HG02759 (cell line): ENCODE measurements around the gene SDR42E2.
"Not testable (repeated sequence)": the region's sequence is repeated elsewhere in the genome, so short reads cannot be mapped to it uniquely, and the experiment has no call there.

Source experiments
- ATAC-seq: cut with Tn5 transposase; IDR thresholded peaks from one replicate; pipeline ENCODE4 v1.9.1; 2021; ENCODE audit warnings: mild to moderate bottlenecking, moderate library complexity; ENCODE audit not compliant: unreplicated experiment

Gene SDR42E2

GRCh38 chr16:22210285-22210684 lies 48.0 kb downstream of the SDR42E2 start:
- ATAC-seq: no peak

- no peak for ATAC-seq
Observed at GRCh38 chr16:22210854-22211253, 48.5 kb downstream of the SDR42E2 start.

DNA sequence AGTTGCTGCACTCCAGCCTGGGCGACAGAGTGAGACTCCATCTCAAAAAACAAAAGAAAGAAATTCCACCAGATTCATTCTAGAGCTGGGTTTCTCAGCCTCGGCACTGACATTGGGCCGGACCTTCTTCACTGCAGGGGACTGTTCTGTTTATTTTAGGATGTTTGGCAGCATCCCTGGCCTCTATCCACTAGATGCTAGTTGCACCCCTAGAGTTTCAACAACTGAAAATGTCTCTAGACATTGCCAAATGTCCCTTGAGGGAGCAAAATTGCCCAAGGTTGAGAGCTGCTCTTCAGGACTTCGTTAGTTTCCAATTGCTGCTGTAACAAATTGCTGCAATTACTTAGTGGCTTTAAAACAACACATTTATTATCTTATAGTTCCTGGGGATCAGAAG lies 50.9 kb downstream of the SDR42E2 start:
- no peak for ATAC-seq

- ATAC-seq: no peak
Observed at GRCh38 chr16:22213801-22214200, 51.5 kb downstream of the SDR42E2 start.

DNA sequence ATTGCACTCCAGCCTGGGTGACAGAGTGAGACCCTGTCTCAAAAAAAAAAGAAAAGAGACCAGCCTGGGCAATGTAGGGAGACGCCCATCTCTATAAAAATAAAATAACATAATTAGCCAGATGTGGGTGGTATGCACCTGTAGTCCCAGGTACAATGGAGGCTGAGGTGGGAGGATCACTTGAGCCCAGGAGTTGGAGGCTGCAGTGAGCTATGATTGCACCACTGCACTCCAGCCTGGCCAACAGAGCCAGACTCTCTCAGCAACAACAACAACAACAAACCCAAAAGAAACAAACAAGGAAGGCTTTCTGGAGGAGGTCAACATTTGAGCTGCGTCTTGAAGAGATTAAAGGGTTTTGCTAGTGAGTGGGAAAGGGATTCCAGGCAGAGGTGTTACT lies 52.1 kb downstream of the SDR42E2 start:
- ATAC-seq: no peak

- no peak for ATAC-seq
Observed at GRCh38 chr16:22214889-22215288, 52.6 kb downstream of the SDR42E2 start.

DNA sequence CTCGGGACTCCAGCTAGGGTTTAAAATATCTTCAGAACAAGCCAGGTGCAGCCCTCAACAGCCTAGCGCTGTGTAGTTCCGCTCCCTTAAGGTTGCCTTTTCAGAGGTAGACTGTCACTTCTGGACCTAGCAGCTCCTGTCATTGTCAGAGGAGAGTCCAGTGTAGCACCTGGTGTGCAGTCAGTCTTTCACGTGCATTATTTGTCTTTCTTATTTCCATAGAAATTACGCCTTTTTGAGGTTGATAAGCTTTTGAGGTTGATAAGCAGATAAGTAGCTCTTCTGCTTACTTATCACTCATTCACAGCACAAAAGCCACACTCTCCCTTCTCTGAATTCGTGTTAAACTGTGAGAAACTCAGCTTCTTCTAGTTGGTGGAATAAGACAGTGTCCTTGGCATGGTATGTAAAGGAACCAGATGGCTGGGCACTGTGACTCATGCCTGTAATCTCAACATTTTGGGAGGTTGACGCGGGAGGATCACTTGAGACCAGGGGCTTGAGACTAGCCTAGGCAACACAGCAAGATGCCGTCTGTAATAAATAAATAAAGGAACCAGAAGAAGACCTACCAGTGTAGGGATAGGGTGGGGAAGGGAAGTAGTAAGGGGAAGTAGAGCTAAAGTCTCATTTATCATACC lies 54.0 kb downstream of the SDR42E2 start:
- ATAC-seq: no peak

GRCh38 chr16:22216832-22217225 lies 54.5 kb downstream of the SDR42E2 start:
- ATAC-seq: not testable (repeated sequence)

DNA sequence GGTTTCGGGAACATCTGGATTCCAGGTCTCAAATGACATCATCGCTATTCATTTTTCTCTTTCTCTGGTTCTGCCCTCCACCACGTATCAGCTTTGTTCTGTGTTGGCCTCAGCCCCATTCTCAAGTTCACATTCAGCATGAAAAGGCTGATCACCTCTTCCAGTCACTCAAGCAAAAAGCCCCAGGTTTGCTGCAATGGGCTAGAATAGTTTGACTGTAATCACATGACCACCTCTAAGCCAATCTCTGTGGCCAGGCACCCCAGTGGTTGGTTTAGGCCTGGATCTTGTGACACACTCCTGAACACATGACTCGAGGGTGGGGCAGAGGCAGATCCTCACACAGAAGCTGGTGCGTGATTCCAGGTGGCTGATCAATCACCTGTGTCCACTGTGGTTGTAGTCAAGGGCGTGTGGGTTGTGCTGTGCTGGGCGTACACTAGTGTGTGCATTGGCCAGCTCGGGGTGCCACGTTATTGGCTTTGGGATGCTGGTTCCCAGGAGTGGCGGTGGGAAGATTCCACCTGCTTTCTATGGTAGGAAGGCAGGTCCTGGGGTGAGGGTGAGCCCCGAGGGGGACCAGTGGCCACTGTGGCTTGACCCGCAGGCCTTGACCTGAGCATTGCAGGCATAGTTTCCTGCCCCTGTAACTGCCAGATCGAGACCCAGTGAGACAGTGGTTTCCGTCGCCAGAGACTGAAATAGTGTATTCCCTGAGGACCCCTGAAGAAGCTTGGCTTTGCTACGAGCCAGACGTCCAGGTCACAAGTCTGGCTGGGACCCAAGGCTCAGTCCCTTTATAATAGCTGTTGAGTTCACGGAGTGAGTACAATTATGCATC lies 55.8 kb downstream of the SDR42E2 start:
- ATAC-seq: peak; percentile 90

DNA sequence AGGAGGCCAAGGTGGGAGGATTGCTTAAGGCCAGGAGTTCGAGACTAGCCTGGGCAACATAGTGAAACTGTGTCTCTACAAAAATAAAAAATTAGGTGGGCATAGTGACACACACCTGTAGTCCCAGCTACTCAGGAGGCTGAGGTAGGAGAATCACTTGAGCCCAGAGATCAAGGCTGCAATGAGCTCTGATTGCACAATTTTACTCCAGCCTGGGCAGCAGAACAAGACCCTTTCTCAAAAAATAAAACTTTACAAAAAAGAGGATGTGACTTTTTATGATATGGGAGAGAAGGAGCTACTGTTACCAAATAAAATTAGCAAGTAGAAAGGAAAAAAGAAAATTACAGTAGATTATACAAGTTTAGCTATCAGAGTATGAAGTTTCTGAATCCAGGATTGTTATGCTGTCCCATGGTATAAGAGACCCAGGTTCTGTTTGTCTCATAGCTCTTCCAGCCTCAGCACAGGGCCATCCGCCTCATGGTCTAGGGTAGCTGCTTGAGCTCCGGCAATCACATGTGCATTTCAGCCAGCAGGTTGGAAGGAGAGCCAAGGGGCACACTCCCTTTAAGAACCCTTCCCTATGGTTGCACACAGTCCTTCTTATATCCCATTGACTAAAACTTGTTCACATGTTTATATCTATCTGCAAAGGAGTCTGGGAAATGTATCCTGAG lies 57.2 kb downstream of the SDR42E2 start:
- ATAC-seq: no peak

DNA sequence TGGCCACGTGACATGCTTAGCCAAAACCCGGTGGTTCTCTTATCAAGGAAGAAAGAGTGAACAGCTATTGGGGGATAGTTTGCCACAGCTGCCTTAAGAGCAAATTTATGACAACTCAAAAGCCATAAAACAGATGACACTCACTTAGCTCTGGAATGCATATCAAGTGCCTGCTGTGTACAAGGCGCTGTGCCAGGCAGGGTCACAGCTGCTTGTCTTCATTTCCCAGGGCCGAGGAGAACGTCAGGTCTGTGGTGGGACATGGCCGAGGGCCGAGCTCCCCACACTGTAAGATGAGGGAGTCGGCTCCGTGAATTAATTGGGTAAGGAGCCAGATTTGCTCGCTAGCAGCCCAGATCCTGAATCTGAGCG lies 57.7 kb downstream of the SDR42E2 start:
- no peak for ATAC-seq

DNA sequence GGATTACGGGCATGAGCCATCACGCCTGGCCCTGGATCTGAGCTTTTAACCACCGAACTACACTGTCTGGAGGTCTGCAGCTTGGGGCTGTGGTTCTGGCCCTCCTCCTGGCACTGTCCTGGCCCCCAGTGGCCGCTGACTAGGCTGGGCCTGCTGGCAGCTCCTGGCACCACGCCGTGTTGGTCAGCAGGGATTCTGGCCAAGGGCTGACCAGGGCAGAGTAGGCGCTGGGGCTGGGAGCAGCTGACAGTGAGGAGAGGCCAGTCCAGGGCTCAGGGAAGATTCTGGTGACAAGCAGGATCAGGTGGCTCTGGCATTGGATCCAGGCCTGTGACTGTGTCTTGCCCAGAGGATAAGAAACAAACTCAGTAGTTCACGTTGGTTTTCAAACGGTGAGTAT lies 58.4 kb downstream of the SDR42E2 start:
- ATAC-seq: no peak

- no peak for ATAC-seq
Observed at GRCh38 chr16:22222006-22222405, 59.7 kb downstream of the SDR42E2 start.

- no peak for ATAC-seq
Observed at GRCh38 chr16:22222998-22223397, 60.7 kb downstream of the SDR42E2 start.

- ATAC-seq: no peak
Observed at GRCh38 chr16:22225060-22225459, 62.8 kb downstream of the SDR42E2 start.

- ATAC-seq: no peak
Observed at GRCh38 chr16:22229889-22230288, 67.6 kb downstream of the SDR42E2 start.

GRCh38 chr16:22232277-22233036 lies 70.2 kb downstream of the SDR42E2 start:
- no peak for ATAC-seq

GRCh38 chr16:22233037-22233372 lies 70.7 kb downstream of the SDR42E2 start:
- ATAC-seq: no peak

DNA sequence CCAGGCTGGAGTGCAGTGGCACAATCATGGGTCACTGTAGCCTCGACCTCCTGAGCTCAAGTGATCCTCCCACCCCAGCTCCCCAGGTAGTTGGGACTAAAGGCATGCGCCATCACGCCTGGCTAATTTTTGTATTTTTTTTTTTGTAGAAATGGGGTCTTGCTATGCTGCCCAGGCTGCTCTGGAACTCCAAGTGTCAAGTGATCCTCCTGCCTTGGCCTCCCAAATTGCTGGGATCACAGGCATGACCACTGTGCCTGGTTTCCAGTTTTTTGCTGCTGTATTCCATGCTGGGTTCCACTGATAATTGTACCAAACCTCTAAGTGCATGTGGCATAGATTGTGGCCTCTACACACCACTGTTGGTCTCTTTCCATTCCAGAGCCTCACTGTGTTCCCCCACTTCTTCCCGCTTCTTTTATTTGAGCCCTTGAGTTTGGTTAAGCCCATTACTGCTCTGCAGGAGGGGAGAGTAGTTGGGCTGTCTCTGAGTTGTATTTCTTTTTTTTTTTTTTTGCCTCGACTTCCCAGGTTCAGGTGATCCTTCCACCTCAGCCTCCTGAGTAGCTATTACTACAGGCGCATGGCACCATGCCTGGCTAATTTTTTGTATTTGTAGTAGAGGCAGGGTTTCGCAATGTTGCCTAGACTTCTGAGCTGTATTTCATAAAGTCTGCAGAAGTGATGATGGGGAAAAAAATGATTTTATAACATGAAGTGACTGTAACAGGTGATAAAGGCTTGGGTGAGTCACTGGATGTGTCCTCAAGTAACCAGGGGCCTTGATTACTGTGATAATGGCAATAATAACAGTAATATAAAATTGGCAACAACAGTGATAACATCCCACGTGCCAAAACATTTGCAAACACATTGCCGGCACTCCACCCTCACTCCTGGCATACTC lies 73.8 kb downstream of the SDR42E2 start:
- ATAC-seq: no peak

- no peak for ATAC-seq
Observed at GRCh38 chr16:22239131-22239805, 77.0 kb downstream of the SDR42E2 start.
